GM18505 (cell line): ENCODE measurements around the gene SMCO4.

ENCODE experiments used
- ATAC-seq: cut with Tn5 transposase; IDR thresholded peaks from one replicate; pipeline ENCODE4 v1.9.1; 2021; ENCODE audit not compliant: unreplicated experiment
- POLR2A ChIP-seq: IDR thresholded peaks from 4 replicates; pipeline ENCODE4 v1.6.1; 2011; ENCODE audit warnings: borderline replicate concordance; ENCODE audit not compliant: insufficient read depth, insufficient read length; ENCODE audit errors: extremely low read depth

The SMCO4 gene

DNA sequence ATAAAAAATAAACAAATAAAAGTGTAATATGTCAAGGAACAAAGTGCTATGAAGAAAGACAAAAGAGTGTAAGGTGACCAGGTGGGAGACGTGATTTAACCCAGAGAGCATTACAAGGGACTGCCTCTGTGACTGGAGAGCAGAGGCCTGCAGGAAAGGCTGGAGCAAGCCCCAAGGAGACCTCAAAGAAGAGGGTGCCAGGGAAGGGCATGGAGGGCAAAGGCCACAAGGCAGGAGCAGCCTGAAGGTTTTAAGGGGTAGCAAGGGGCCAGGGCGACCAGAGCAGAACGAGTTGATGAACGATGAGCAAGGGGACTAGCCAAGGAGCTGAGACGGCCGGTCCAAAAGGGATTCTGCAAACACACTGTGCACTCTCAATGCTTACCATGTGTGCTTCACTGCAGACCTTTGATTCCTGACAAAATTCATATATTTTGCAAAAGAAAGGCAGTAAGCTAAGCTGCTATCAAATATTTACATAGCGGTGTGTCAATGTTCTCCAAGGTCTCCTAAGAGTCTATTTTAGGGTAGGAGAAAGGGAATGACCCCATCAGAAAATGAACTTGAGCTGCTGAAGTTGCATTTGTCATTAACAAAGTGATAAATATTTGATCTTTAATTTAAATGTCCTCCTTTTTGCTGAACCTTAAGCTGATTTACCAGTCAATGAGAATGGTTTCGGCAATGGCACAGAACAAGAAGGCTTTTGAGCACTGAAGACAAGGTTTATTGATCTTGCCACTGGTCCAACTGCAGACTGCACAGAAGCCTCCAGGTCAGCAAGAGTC, 50.5 kb downstream of the SMCO4 start:
- no peak for ATAC-seq
- TF ChIP-seq POLR2A = no peak

DNA sequence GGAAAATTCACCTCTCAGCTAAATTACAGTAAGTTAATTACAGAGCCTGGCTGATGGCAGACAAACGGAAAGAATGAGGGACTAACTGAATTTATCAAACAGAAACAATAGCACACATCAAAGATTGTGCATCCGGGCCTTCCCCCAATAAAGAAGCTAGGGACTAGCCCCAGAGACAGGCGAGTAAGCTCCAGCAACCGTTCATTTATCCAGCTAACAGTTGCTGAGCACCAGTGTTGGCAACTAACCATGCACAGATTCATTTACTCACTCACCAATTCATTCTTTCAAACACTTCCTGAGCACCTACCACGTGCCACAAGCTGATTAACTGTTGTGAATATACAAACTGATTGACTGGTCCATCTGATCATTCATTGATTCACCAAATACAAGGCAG, 51.2 kb downstream of the SMCO4 start:
- no peak for TF ChIP-seq POLR2A
- no peak for ATAC-seq

DNA sequence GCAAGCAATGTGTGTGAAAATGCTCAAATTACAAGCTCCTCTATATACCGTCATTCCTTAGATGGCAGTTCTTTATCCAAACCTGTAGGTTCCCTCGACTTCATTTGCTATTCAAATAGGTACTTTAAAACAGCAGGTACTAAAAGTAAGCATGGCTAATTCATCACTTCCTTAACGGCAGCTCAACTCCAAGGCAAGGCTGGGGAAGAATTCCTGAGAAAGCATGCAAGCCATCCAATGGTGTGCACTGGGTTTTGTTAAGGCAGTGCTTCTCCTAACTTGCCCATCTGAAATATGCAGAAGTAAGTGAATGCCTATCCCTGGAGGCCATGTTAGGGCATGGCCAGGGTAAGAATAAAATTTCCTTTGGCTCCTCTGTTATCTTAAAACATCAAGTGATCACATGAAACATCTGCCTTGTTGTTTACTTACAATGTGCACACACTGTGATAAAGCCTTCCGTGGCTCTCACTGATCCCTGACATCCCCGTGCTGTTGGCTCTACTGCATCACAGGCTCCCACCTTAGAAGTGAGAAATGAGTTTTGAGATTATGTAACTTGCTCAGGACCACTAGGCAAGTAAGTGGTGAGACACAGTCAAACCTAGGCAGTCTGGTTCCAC, 52.1 kb downstream of the SMCO4 start:
- no peak for ATAC-seq
- no peak for TF ChIP-seq POLR2A

DNA sequence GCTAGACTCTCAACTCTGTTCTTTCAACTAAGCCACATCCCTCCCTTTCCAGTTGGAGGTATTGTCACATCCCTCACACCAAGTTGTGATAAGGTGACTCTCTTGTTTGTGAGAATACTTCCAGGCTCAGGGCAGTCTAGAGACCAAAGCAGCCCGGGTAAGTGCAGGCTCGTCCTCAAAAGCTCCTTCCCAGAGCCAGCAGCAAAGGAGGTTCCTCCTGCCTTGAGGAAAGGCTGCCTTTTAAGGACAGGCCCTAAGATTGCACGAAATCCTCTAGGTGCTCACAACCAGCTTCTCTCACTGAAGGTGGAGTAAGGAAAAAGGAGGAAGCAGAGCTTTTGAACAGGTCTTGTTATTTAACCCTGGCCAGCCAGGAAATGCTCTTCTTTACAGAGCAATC, 53.4 kb downstream of the SMCO4 start:
- TF ChIP-seq POLR2A = no peak

DNA sequence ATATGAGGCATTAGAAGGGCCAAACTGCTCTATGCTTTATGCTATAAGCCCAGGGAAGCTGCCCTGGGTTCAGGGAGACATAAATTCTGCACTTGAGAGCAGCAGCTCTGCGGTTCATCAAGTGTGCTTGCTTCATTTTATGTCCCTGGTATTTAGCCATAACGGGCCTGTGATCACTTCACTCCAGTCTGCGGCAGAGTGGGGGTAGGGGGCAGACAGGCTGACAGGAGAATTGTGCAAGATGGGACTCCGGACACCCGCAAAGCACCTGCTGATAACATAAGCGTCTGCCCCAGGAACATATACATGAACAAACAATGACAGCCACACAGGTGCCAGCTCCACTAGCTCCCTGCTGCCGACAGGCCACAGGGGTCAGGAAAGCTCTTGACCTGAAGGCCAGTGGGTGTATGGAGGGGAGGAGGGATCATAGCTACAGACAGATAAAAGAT, 56.1 kb downstream of the SMCO4 start:
- TF ChIP-seq POLR2A = no peak
- ATAC-seq = no peak

More for the DNA sequence above, 53.4 kb downstream of the SMCO4 start:
- no peak for ATAC-seq

DNA sequence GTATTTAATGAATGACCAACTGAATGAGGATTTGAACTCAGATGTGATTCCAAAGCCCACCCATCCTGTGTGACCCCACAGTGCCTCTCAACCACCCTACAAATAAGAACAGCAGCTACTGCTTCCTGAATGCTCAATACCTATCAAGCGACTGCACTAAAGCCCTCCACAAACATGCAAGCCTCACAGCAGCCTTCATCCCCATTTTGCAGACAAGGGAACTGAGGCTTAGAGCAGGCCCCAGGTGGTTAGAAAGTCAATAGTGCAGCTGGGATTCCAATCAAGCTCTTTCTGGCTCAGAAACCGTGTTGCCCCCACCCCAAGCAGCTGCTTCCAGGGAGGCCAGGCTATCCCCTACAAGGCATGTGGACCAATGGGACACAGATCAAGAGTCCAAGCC, 57.2 kb downstream of the SMCO4 start:
- no peak for TF ChIP-seq POLR2A
- no peak for ATAC-seq

DNA sequence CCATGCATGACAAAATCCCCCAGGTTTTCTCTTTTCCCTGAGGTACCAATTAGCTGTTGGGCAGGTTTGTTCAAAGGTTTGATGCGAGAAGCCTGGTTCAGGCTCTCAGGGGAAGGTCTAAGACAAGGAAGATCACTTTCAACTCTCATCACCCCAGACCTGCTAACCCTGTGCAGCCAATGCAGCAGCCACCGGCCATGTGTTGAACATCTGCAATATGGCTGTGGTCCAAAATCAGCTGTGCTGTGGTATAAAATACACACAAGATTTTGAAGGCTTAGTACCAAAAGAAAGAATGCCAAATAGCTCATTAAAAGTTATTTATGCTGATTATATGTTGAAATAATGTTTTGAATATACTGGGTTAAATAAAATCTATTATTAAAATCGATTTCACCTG, 58.5 kb downstream of the SMCO4 start:
- no peak for TF ChIP-seq POLR2A
- no peak for ATAC-seq

DNA sequence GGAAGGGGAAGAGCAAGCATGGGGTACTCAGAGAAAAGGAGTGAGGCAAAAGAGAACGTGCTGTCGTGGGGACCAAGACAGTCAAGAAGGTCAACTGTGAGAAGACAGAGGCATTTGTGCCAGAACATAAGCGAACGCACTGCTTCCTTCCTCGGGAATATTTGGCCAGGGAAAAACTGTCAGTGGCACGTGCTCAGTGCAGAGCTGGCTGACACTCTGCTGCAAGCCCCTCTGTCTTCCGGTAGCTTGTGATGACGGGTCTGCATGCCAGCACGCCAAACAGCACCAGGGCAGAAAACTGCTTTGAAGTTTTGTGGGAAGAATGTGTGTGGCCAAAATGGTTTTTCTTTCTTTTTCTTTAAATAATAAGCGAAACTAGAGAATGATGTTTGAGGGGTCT, 60.6 kb downstream of the SMCO4 start:
- no peak for ATAC-seq
- TF ChIP-seq POLR2A = no peak

DNA sequence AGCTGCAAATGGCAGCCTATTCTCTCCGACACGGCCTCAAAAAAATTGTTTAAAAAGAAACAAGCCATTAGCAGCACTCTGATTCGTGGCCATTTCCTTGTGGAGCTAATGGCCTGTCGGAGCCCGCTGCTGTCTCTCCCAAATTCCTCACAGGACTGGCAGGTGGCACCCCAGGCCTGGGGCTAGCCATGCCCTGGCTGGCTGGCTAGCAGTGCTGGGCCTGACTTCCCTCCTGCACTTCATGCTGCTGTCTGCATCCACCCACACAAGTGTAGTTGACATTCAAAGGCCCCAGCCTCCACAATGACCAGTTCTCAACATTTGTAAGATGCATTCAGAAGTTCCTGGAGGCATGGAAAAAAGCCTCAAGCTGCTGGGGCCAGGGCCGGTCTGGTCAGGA, 61.5 kb downstream of the SMCO4 start:
- no peak for ATAC-seq
- no peak for TF ChIP-seq POLR2A

DNA sequence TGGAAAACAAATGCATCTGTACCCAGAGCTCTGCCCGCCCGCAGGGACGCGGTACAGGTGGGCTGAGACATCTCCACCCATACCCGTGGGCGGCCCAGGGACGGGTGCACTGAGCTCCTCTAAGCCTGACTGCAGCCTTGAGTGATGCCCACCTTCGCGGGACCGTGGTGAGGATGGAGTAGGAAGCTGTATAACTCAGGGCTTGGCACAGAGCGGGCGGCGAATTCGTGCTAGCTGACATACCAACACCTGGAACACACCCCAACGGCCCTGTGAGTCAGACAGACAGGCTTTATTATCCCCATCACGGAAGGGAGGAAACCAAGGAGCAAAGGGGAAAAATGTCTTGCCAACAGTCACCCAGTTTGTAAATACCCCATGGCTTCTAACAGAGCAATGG, 61.9 kb downstream of the SMCO4 start:
- no peak for TF ChIP-seq POLR2A
- no peak for ATAC-seq

DNA sequence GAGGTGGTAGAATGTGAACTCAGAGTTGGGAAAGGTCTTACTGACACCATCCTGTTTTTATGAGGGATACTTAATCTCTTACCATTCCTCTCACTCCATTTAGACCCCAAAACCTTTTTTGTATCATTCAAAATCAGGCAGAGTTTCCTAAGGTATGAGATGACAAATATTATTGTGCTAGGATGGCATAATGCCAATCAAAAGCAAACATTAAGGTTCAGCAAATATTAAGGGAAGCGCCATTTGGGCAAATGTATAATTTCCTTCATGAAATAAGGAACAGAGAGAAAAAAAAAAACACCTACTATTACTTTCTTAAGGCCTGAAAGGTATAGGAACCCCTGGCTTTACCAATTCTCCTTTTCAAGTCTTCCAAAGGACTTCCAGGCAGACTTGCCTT, 62.4 kb downstream of the SMCO4 start:
- no peak for TF ChIP-seq POLR2A
- ATAC-seq = no peak

DNA sequence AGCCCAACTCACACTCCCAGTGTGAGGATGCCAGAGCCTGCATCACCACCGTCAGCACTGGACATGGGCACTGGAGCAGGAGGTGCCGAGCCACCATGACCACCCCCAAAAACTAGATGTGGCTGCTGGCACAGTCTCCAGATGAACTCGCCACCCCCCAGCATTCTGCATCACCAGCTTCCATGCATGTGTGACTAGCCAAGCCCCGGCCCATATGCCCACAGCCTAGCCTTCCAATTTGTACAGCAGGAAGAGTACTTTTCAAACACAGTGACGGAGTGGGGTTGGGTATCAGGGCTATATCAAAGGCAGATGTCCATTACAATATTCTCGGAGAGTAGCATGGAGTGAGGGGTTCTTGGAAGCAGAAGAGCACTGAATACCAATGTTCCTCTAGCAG, 62.9 kb downstream of the SMCO4 start:
- ATAC-seq = no peak
- no peak for TF ChIP-seq POLR2A

DNA sequence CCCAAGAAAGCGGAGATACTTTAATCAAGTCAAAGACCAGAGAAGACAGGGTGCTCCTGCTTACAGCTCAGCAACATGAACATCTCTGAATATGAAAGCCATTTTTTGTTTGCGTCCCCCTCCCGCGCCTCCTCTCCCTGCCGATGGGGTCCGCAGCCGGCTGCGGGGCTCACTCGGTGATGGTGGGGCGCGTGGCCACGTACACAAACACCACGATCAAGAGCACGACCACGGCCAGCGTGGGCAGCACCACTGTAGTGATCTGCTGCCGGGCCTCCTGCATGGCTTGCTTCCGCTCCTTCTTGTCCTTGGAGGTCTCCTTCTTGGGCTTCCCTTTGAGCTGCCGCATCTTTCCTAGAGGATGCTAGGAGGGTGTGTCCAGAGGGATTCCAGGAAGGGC, 64.3 kb downstream of the SMCO4 start:
- TF ChIP-seq POLR2A = no peak
- no peak for ATAC-seq

DNA sequence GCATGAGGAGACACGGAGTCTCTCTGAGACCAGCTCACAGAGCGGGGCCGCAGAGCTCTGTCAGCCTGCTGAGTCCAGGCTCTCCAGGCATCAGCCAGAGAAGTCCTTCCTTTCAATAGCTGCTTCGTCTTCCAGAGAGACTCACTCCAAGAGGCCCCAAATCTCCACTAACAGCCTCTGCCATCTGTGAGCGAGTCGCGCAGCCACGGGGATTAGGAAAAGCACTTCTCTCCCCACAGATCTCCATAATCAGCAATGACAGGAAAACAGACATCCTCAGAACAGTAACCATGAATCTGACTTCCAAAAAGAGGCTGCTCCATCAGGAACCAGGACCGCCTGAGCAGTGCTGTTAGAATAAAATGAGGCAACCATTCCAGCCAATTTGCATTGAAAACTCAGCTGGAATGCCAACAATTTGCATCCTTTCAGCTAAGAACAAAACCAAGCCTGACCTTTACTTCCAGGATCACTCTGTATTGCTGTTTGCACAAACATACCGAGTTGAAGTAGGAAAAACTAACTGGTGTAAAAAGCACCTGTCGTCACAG, 65.4 kb downstream of the SMCO4 start:
- no peak for ATAC-seq
- TF ChIP-seq POLR2A = no peak
